HL-60 (cell line): Measurements from ENCODE around the gene NTN1.

Experiments used
- GABPA ChIP-seq: IDR thresholded peaks from 2 replicates; pipeline ENCODE4 v1.6.1; 2012; ENCODE audit warnings: low read depth
- POLR2AphosphoS5 ChIP-seq: IDR thresholded peaks from 2 replicates; pipeline ENCODE4 v1.6.1; 2012; ENCODE audit warnings: low read depth
- REST ChIP-seq: IDR thresholded peaks from 2 replicates; pipeline ENCODE4 v1.6.1; 2012; ENCODE audit warnings: low read depth; ENCODE audit not compliant: insufficient replicate concordance
- TF ChIP-seq, protein P1 (sequence below): IDR thresholded peaks from one replicate; pipeline ENCODE4 v1.5.1; 2011; ENCODE audit warnings: low read length, control low read depth, inconsistent platforms; ENCODE audit not compliant: insufficient read depth

- TF ChIP-seq, protein P1, sequence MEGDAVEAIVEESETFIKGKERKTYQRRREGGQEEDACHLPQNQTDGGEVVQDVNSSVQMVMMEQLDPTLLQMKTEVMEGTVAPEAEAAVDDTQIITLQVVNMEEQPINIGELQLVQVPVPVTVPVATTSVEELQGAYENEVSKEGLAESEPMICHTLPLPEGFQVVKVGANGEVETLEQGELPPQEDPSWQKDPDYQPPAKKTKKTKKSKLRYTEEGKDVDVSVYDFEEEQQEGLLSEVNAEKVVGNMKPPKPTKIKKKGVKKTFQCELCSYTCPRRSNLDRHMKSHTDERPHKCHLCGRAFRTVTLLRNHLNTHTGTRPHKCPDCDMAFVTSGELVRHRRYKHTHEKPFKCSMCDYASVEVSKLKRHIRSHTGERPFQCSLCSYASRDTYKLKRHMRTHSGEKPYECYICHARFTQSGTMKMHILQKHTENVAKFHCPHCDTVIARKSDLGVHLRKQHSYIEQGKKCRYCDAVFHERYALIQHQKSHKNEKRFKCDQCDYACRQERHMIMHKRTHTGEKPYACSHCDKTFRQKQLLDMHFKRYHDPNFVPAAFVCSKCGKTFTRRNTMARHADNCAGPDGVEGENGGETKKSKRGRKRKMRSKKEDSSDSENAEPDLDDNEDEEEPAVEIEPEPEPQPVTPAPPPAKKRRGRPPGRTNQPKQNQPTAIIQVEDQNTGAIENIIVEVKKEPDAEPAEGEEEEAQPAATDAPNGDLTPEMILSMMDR, result no peak
- TF ChIP-seq POLR2AphosphoS5, result no peak
- TF ChIP-seq GABPA, result no peak
- TF ChIP-seq REST, result no peak
Measured at GRCh38 chr17:9107527-9107926, 86.2 kb downstream of the NTN1 start.
